Hematopoietic multipotent progenitor cell treated with erythropoietin and hydrocortisone succinate and interleukin-3 and kit ligand, for 17 days (in vitro differentiated cells): ENCODE measurements around the gene F2RL2.

Experiments used
- DNase-seq: peaks from one replicate; pipeline ENCODE4 v3.0.0-alpha.2; 2015; ENCODE audit warnings: low spot score

The F2RL2 gene

DNA sequence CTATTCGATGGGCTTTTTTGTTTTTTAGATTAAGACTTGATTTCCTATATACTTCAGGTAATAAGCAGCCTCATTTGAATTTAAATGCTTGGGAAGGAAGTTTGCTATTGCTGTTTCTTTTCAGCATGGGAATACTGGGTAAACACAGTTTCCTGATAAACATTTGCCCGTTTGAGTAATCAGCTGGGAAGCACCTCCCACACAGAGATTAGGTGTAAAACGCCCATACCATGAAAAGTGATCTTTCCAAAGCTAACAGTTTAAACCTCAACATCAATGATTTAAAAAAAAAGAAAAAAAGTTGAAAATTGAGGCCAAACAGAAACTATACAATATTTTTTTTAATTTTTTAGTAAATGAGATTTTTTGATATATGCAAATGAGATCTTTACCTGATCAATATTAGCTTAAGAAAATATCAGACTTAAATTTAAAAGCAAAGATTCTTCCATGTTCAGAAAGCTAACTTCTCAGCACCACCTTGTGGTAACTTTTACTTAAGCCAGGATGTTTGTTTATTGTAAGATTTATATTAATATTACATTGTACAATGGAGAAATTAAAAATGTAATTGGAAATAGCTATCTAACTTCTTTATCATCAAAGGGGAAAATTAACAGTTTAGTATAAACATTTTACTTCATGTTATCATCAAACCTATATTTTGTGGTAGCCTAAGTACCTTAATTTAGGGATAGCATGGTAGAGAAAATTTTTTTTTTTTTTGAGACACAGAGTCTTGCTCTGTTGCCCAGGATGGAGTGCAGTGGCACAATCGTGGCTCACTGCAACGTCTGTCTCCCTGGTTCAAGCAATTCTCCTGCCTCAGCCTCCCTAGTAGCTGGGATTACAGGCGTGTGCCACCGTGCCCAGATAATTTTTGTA is 39.8 kb downstream of the F2RL2 start:
- DNase-seq: peak; percentile 66

DNA sequence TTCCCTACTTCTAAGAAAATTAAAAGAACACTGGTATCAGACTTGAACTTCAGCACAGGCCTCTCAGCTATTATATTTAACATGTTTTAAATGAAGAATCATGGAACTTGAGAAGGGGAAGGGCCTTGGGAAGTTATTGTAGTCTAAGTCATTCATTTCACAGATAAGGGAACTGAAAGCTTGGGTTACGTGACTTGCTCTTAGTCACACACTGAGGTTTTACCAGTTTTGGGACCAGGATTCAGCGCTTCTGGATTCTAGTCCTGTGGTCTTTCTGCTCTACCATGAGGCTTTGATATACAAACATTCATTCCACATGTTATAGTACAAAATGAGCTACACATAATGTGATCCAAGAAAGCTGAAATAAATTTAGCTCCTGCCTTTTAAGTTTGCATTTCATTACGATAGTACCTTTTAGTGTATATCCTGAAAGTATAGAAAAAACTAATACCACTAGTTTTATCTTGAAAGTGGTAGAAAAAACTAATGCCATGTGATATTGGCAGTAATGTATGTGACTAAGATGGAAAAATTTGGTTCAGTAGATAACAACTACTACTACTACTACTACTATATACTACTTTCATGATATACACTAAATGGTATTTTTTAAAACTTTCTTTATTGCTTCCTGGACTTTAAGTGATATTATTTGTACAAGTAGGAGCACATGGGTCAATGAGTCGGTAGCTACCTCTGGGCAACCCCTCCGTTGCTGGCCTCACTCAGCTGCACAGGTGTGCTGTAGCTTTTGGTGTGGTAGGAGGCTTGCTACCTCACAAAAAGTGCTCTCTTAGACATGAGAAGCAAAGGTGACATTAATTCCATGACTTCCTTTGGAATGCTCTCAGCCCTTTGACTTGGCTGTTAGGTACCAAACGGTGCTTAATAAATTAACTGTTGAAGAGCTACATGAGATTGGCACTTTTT is 40.7 kb downstream of the F2RL2 start:
- peak; percentile 47 for DNase-seq

DNA sequence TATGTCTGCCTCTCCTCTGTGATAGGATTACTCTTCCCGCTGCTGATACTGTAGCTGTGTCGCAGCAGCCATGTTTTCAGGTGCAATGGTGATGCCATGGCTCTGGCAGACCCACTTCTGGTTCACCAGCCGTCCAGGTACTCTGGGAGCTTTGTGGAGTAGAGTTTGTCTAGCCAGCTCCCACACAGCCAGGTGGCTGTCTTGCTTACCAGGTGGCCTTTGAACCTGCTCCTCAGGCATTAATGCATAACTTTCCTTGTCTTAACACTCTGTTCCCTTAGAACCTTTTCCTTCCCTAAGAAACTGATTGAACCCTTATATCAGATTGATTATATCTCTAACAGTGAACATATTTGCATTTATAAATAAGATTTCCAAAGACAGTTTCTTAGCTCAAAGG is 42.2 kb downstream of the F2RL2 start:
- no peak for DNase-seq

DNA sequence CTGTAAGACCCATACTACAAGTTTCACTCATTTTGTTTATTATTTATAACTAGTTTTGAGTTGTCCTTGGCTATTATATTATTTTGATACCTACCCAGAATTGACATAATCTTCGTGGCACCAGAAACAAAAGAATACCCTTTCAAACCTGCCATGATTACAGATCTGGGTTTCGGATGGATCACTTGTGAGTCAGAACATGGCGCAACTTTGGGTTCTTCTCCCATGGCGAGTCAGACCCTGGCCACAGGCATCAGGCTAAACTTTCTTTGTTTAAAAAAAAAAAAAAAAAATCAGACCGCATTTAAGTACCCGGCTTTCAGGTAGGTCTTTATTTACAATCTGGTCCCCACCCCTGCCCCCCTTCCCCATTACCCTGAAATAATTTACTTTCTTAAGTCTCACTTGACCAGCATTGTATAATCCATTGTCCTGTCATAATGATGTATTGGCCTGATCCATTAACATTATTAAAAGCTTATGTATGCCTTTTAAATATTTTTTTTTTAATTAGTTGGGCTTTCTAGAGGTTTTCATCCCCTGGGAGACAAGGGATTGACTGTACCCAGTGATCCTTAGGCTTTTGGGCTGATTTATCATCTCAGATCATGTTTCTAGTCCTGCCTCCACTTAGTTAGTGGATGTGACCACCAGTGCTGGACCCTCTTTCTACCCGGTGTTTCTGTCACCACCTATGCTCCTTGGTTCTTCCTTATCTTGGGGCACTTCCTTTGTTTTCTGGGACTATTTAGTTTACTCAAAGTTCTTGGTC is 43.9 kb downstream of the F2RL2 start:
- no peak for DNase-seq

DNA sequence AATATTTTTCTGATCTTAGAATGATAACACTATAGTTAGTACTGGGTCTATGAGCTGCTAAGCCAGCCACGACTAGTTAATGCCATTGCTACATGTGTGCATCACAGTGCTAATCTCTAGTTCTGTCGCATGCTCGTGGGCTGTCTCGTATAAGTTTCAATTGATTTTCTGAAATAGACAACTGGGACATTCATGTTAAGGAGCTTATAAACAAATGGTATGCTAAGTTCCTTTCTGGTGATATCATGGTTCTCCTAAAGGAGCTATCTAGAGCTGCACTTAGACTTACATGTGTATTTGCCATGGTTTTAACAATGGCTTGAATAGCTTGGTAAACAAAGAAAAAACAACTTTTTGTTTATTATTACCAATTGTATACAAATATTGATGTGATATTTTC is 46.2 kb downstream of the F2RL2 start:
- no peak for DNase-seq

DNA sequence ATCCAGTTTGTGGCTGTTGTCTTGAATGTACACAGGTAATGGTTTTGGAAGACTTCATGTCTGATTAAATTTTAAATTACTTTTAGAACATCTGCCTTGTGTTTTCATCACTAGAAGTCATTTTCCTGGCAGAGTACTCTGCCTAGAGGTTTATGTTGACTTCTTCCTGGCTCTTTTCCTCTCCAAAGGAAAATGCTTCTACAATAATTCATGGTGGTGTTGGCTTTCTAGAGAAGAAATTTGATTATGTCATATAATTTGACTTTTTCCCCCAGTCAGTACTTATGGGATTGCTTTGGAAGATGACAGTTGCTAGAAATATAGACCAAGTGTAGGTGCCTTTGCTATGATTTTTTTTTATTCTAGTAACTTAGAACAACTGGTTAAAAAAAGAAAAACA is 46.8 kb downstream of the F2RL2 start:
- no peak for DNase-seq

DNA sequence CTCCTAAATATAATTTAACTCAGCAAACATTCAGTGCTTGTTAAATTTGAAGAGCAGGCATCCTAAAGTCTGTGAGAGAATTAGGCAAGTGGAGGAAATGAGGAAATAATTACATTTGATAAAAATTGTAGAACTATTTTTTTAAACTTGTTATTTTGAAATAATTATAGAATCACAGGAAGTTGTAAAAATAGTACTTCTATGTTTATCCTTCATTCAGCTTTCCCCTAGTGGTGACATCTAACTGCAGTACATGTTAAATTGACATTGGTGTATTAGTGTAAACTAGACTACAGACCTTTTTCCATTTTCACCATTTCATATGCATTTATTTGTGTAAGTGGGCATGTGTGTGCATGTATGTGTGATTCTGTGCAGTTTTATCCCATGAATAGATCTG is 51.6 kb downstream of the F2RL2 start:
- no peak for DNase-seq

DNA sequence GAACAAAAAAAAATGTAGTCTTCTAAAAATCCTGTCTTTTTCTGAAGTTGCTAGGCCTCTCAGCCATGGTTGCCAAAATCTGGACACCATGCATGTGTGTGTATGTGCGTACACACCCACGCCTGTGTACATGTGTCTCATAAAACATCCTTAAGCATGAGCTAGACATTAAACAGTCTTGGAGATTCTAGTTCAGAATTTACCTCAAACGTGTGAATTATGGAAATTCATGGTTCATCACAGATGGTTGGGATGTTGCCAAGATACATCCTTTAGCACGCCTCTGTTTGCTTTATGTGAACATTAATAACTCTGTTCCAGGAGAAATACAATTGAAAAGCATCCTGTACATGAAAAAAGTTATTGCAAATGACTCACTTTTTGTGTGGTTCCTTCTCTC is 53.0 kb downstream of the F2RL2 start:
- DNase-seq: no peak
